ENCODE measurements around the gene ABHD10. TPM values are rescaled to one million over a fixed set of nuclear protein-coding genes. Genes with fewer than 3 reads are reported as not detected.

Gene ABHD10
- polyA plus RNA-seq, 2 of the 4 experiments (the other 2 are of a cell fraction) = 31.8 to 42.1 TPM

- Histone ChIP-seq H3K9me3 (no peaks in the 10 kb centered on the region), H3K4me1 (no peaks in the 10 kb centered on the region), H3K4me2 (no peak overlapping the region), H3K4me3 (no peak overlapping the region), H3K27ac (no peak overlapping the region)
- CTCF ChIA-PET = interaction anchor here (2.9 to 26.1 kb wide), 3 partner anchors 10 to 239 kb away, joined by 11 to 312 read pairs (median 19); no protein-coding TSS in a partner anchor
- no peak for ATAC-seq
- WGBS (ENCODE audit: missing lambda C conversion rate) = 89% methylated on average over 4 of the region's 4 CpGs
- POLR2A ChIA-PET = no interaction called here
- no peak for TF ChIP-seq RCOR1 (IDR thresholded peaks at IDR 0.05; ENCODE audit: low read depth, low read length)
- no peak for TF ChIP-seq CBX2 (IDR thresholded peaks at IDR 0.05; ENCODE audit: borderline replicate concordance, low read depth)
- no peak for TF ChIP-seq MAZ (IDR thresholded peaks at IDR 0.05; ENCODE audit: borderline replicate concordance, low read depth, low read length)
- TF ChIP-seq NR3C1 (IDR thresholded peaks at IDR 0.05) = no peak
- TF ChIP-seq SMC3 (IDR thresholded peaks at IDR 0.05) = no peak
- TF ChIP-seq ZSCAN20 (CRISPR knock-in tag; IDR thresholded peaks at IDR 0.05) = no peak
- TF ChIP-seq HDAC2 (IDR thresholded peaks at IDR 0.05) = no peak
- no peak for DNase-seq (ENCODE audit: low read depth in 1 of 2, low spot score in 1 of 2)
- FAIRE-seq = peak; percentile 49
Observed at GRCh38 chr3:111956995-111957734, 21.7 kb upstream of the ABHD10 start.

GRCh38 chr3:111961461-111962164 lies 17.2 kb upstream of the ABHD10 start:
- ATAC-seq (no peak), FAIRE-seq (peak; percentile 13), DNase-seq (ENCODE audit: low read depth in 1 of 2, low spot score in 1 of 2) (no peak)
- H3K4me1 ChIP-seq = peaks cover 15% of the 10 kb centered on the region
- TF ChIP-seq FOSB (CRISPR knock-in tag; IDR thresholded peaks at IDR 0.05) (no peak), ESRRA (IDR thresholded peaks at IDR 0.05; ENCODE audit: borderline replicate concordance, low read length) (no peak), POLR2A (IDR thresholded peaks at IDR 0.05; ENCODE audit: low read length) (no peak), ZNF302 (CRISPR knock-in tag; IDR thresholded peaks at IDR 0.05) (no peak), PHF8 (IDR thresholded peaks at IDR 0.05; ENCODE audit: borderline replicate concordance, low read depth) (no peak), HOXA7 (CRISPR knock-in tag; IDR thresholded peaks at IDR 0.05) (no peak)
- TF ChIP-seq, protein P1, sequence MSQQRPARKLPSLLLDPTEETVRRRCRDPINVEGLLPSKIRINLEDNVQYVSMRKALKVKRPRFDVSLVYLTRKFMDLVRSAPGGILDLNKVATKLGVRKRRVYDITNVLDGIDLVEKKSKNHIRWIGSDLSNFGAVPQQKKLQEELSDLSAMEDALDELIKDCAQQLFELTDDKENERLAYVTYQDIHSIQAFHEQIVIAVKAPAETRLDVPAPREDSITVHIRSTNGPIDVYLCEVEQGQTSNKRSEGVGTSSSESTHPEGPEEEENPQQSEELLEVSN (IDR thresholded peaks at IDR 0.05; ENCODE audit: borderline replicate concordance, low read depth) = no peak
- H3K4me3 ChIP-seq = no peak overlapping the region
- ChIA-PET CTCF (interaction anchor here (1.0 to 26.1 kb wide), 7 partner anchors 10 to 292 kb away, joined by 3 to 312 read pairs (median 4); partner anchors contain the start of gene ABHD10), POLR2A (no interaction called here)
- WGBS (ENCODE audit: missing lambda C conversion rate) = 66% methylated on average over 3 of the region's 3 CpGs
- no peaks in the 10 kb centered on the region for H3K9me3 ChIP-seq
- no peak overlapping the region; a peak in 1 of 6 replicates for H3K27ac ChIP-seq
- H3K4me2 ChIP-seq = no peak overlapping the region

- WGBS (ENCODE audit: missing lambda C conversion rate) = 8% methylated on average over 1 of the region's 1 CpG
- no peak for FAIRE-seq
- Histone ChIP-seq H3K4me3 (no peak overlapping the region), H3K4me2 (peak overlapping the region; percentile 13; the same call in 1 of the 3 replicates), H3K4me1 (peaks cover 25% of the 10 kb centered on the region), H3K9me3 (no peaks in the 10 kb centered on the region), H3K27ac (no peak overlapping the region)
- POLR2A ChIA-PET = interaction anchor here (0.6 kb wide), 1 partner anchor 42 kb away, joined by 3 read pairs; no protein-coding TSS in a partner anchor
- no peak for TF ChIP-seq MYC (IDR thresholded peaks at IDR 0.05; ENCODE audit: borderline replicate concordance, low read length)
- TF ChIP-seq FOSL2 (IDR thresholded peaks at IDR 0.05) = peak; percentile 15; the same call in 1 of the 2 replicates
- TF ChIP-seq FOSL2 (CRISPR knock-in tag; IDR thresholded peaks at IDR 0.05) = peak; percentile 63
- no peak for TF ChIP-seq GATA3 (IDR thresholded peaks at IDR 0.05; ENCODE audit: borderline replicate concordance)
- peak in 1 of 2 experiments; percentile 45; a peak in 1 of 4 replicates for TF ChIP-seq CEBPB (IDR thresholded peaks at IDR 0.05)
- peak; percentile 85 for TF ChIP-seq MAFK (IDR thresholded peaks at IDR 0.05; ENCODE audit: partially characterized antibody)
- peak; percentile 54 for TF ChIP-seq JUNB (IDR thresholded peaks at IDR 0.05)
- peak; percentile 50 to 66; a peak in 2 of 6 replicates for ATAC-seq
- DNase-seq (ENCODE audit: low read depth in 1 of 2, low spot score in 1 of 2) = peak; percentile 18 to 39
- CTCF ChIA-PET = interaction anchor here (0.6 to 26.1 kb wide), 5 partner anchors 65 to 246 kb away, joined by 3 to 312 read pairs (median 4); no protein-coding TSS in a partner anchor
Observed at GRCh38 chr3:111963424-111963823, 15.4 kb upstream of the ABHD10 start.
